GM23248 (cell line): ENCODE data around the gene POU2AF3.

Experiments used
- EZH2 ChIP-seq: fragments of 200-600 bp; sonication (generic); IDR thresholded peaks from 2 replicates; pipeline ENCODE4 v1.6.1; 2018; ENCODE audit warnings: antibody characterized with exemption, mild to moderate bottlenecking; ENCODE audit not compliant: insufficient read depth, poor library complexity, severe bottlenecking
- EZH2phosphoT487 ChIP-seq: fragments of 200-600 bp; sonication (generic); IDR thresholded peaks from 2 replicates; pipeline ENCODE4 v1.6.1; 2018; ENCODE audit warnings: antibody characterized with exemption, moderate library complexity, mild to moderate bottlenecking, low read depth; ENCODE audit not compliant: insufficient read depth

DNA sequence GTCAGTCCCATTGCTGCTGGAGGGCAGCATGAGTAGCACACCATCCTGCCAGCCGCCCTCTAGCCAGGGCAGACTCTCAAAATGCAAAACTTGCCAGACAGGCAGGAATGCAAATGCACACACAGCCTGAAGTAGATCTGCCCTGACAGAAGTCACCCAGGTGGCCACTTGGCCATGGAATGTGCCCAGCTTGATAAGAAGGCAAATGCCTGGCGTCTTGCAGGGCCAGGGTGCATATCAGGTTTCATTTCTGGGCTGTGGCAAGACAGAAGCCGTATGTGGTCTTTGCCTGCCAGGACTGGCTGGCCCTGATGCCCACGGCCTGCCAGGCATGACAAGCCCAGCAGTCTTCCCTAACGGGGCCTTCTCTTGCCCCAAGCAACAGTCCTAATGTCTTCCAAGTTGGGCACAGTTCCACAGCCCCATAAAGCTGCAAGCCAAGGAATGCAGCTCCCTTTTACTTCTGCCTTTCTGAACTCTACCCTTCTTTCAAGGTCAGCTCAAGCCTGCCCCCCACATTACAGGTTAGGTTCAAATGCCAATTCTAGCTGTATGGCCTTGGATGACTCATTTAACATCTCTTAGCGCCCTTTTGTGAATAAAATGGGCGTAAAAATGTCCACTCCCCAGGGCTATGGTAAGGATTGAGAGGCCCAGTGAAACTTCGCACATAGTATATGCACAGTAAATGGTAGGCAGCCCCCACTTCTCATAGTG is 29.7 kb downstream of the POU2AF3 start:
- TF ChIP-seq EZH2 (no peak), EZH2phosphoT487 (no peak)
